GM12878 (cell line): ENCODE results near the gene IRF4. TPM values are rescaled to one million over a fixed set of nuclear protein-coding genes. Genes with fewer than 3 reads are reported as not detected.
A peak's percentile ranks its signal among the peaks of the same experiment; 100 is the strongest.
"Not testable (repeated sequence)": the region's sequence is repeated elsewhere in the genome, so short reads cannot be mapped to it uniquely, and the experiment has no call there.

Experiments
- ATAC-seq: fragments of 200-7000 bp; cut with Tn5 transposase; 3 replicates; pipeline ENCODE4 v1.9.1; 2020; ENCODE audit warnings: mild to moderate bottlenecking, moderate library complexity
- BruUV-seq: library from RNA; stranded (reverse); fragments of 400-500 nt; replicated peaks from 2 replicates; lab custom pipeline; 2021; lab: Mats Ljungman, UMichigan
- CTCF ChIA-PET: fragments of 300-600 bp; sonication (Branson Sonifier 250); formaldehyde crosslinking; extraction: SDS; loops from one replicate; lab custom pipeline; 2021; ENCODE audit warnings: inconsistent platforms; lab: Yijun Ruan, JAX
- POLR2A ChIA-PET: fragments of 350-600 bp; formaldehyde crosslinking; extraction: SDS; loops from one replicate; lab custom pipeline; 2021; ENCODE audit warnings: inconsistent platforms; lab: Charles Lee
- RAD21 ChIA-PET: fragments of 300-600 bp; sonication (Branson Sonifier 250); formaldehyde crosslinking; loops from one replicate; lab custom pipeline; 2023; ENCODE audit warnings: antibody characterized with exemption; ENCODE audit not compliant: unreplicated experiment; lab: Charles Lee
- SMC1A ChIA-PET: fragments of 300-600 bp; sonication (Branson Sonifier 250); formaldehyde crosslinking; loops from one replicate; lab custom pipeline; 2023; ENCODE audit not compliant: unreplicated experiment, uncharacterized antibody; lab: Charles Lee
- DNase-seq: peaks from one replicate; pipeline ENCODE4 v3.0.0-alpha.2; 2011; ENCODE audit warnings: low read depth, low spot score
- FAIRE-seq: peaks from 3 replicates; lab custom pipeline; 2011; peaks lifted over from hg19 to GRCh38; lab: Jason Lieb, UNC
- H2AFZ ChIP-seq: 2 replicates; pipeline ENCODE4 v1.6.0; 2011; ENCODE audit warnings: low read depth, low read length, control low read depth; ENCODE audit not compliant: control insufficient read depth
- H3K27ac ChIP-seq: 2 replicates; pipeline ENCODE4 v1.5.1; 2011; ENCODE audit warnings: control low read depth; ENCODE audit not compliant: control insufficient read depth, insufficient read depth
- H3K27me3 ChIP-seq, 2 experiments: replicated peaks in 1 of 2; 2 replicates each; pipeline versions ENCODE4 v1.6.0 to v1.6.1; 2011; ENCODE audit warnings: low read length in 1 of 2; ENCODE audit not compliant: control insufficient read depth in 2 of 2, insufficient read depth in 2 of 2
- H3K36me3 ChIP-seq, 2 experiments: 2 replicates each; pipeline ENCODE4 v1.5.1; 2011; ENCODE audit warnings: low read length in 1 of 2; ENCODE audit not compliant: control insufficient read depth in 2 of 2, insufficient read depth in 2 of 2
- H3K4me1 ChIP-seq: 2 replicates; pipeline ENCODE4 v1.6.1; 2011; ENCODE audit warnings: mild to moderate bottlenecking, low read length, moderate library complexity, mixed read lengths; ENCODE audit not compliant: control insufficient read depth, insufficient read depth
- H3K4me2 ChIP-seq: 2 replicates; pipeline ENCODE4 v1.6.0; 2011; ENCODE audit warnings: control low read depth; ENCODE audit not compliant: control insufficient read depth, insufficient read depth
- H3K4me3 ChIP-seq: fragments of 200-600 bp; sonication (generic); 2 replicates; pipeline ENCODE4 v1.5.1; 2016
- H3K79me2 ChIP-seq: 2 replicates; pipeline ENCODE4 v1.6.0; 2011; ENCODE audit warnings: low read length; ENCODE audit not compliant: control insufficient read depth, insufficient read depth
- H3K9ac ChIP-seq: 2 replicates; pipeline ENCODE4 v1.8.0; 2011; ENCODE audit warnings: low read length, control low read depth, mixed read lengths; ENCODE audit not compliant: control insufficient read depth, insufficient read depth
- H3K9me3 ChIP-seq: replicated peaks from 3 replicates; pipeline ENCODE4 v1.5.1; 2011; ENCODE audit warnings: mild to moderate bottlenecking, low read length; ENCODE audit not compliant: control insufficient read depth, insufficient read depth
- H4K20me1 ChIP-seq: 2 replicates; pipeline ENCODE4 v1.6.0; 2011; ENCODE audit not compliant: control insufficient read depth, insufficient read depth
- CBX3 ChIP-seq: fragments of 200-600 bp; sonication (generic); IDR thresholded peaks from 2 replicates; pipeline ENCODE4 v1.6.1; 2016; ENCODE audit warnings: low read depth, borderline replicate concordance
- ETV6 ChIP-seq, 2 experiments: fragments of 450-650 bp in 1 of 2; IDR thresholded peaks in 1 of 2; conservative IDR thresholded peaks in 1 of 2; 2 replicates each; pipeline ENCODE4 v1.6.1; 2014; ENCODE audit warnings: antibody characterized with exemption in 1 of 2, borderline replicate concordance in 1 of 2, low read depth in 1 of 2, mild to moderate bottlenecking in 1 of 2, moderate library complexity in 1 of 2
- KLF5 ChIP-seq: fragments of 450-650 bp; IDR thresholded peaks from 2 replicates; pipeline ENCODE4 v1.6.1; 2014; ENCODE audit warnings: mild to moderate bottlenecking; ENCODE audit not compliant: partially characterized antibody
- MEF2A ChIP-seq: IDR thresholded peaks from 2 replicates; pipeline ENCODE4 v1.6.1; 2011; ENCODE audit warnings: low read depth, mild to moderate bottlenecking, low read length, moderate library complexity; ENCODE audit not compliant: insufficient read depth
- NFYA ChIP-seq: IDR thresholded peaks from 2 replicates; pipeline ENCODE4 v1.6.1; 2011; ENCODE audit warnings: low read depth, mild to moderate bottlenecking, low read length, improper control_type of control experiment, borderline replicate concordance
- POLR2AphosphoS2 ChIP-seq: IDR thresholded peaks from 2 replicates; pipeline ENCODE4 v1.6.1; 2011; ENCODE audit warnings: low read depth, mild to moderate bottlenecking, low read length, improper control_type of control experiment, moderate library complexity
- RAD51 ChIP-seq: fragments of 450-650 bp; IDR thresholded peaks from 2 replicates; pipeline ENCODE4 v1.6.1; 2016; ENCODE audit warnings: moderate library complexity, mild to moderate bottlenecking, inconsistent platforms
- TARDBP ChIP-seq: IDR thresholded peaks from 2 replicates; pipeline ENCODE4 v1.6.1; 2016; ENCODE audit warnings: borderline replicate concordance
- WGBS: methylation state at CpG from one replicate; pipeline ENCODE4 v1.1.6; 2016; ENCODE audit warnings: low lambda C conversion rate; ENCODE audit not compliant: insufficient replicate concordance, insufficient coverage; ENCODE audit errors: missing lambda C conversion rate; 5-methylcytosine and 5-hydroxymethylcytosine counted together
- in situ Hi-C: fragments of 300-500 bp; cut with MboI; formaldehyde crosslinking; loops from 9 replicates; pipeline ENCODE4 v1.14.3; 2018; ENCODE audit warnings: mixed read lengths
- intact Hi-C: fragments of 100-400 bp; cut with micrococcal nuclease; formaldehyde crosslinking; loops from one replicate; pipeline ENCODE4 v1.14.2; 2022; ENCODE audit not compliant: unreplicated experiment
- polyA plus RNA-seq, 11 experiments: library from polyadenylated mRNA; depleted of rRNA in 4 of 11; unstranded in 6 of 11; stranded (reverse) in 5 of 11; fragments of >200 nt; fragmentation: Nextera tagmentation in 4 of 11; fragmentation: Illumina TruSeq in 1 of 11; extraction: Ambion mirVana in 4 of 11; extraction: Trizol in 1 of 11; gene quantifications; 1 replicate in 1 of 11; 2 replicates in 10 of 11; pipeline versions ENCODE4 v1.2.1 to v1.2.3, GENCODE V29; 2011 to 2016; ENCODE audit warnings: inconsistent platforms in 2 of 11, missing spikeins in 2 of 11, low read depth in 1 of 11
- total RNA-seq, 4 experiments: library from RNA; depleted of rRNA in 3 of 4; stranded (reverse); fragments of >200 nt in 3 of 4; fragmentation: Illumina TruSeq in 1 of 4; extraction: Trizol in 1 of 4; gene quantifications; 2 replicates each; pipeline versions ENCODE4 v1.2.1 to v1.2.3, GENCODE V29; 2013 to 2021
- TF ChIP-seq, protein P1 (sequence below): fragments of 150-350 bp; IDR thresholded peaks from 2 replicates; pipeline ENCODE4 v1.6.1; 2016; ENCODE audit warnings: low read depth, low read length

Gene IRF4
- total and polyA plus RNA-seq, 10 of the 15 experiments (the other 5 are each of a cell fraction or from before 2014, with no cell fraction given), result 50.0 to 495 (median 257) TPM

DNA sequence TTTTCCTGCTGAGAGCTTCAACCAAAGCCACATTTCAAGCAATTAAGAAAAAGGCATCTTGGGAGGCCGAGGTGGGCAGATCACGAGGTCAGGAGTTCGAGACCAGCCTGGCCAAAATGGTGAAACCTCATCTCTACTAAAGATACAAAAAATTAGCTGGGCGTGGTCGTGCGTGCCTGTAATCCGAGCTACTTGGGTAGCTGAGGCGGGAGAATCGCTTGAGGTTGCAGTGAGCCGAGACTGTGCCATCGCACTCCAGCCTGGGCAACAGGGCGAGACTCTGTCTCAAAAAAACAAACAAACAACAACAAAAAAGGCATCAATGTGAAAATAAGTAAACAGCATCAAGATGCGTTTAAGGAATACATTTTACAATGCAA, 13.9 kb upstream of the IRF4 start:
- H3K79me2 ChIP-seq, BruUV-seq, DNase-seq, H3K4me3 ChIP-seq, H3K27ac ChIP-seq, H3K36me3 ChIP-seq, FAIRE-seq, H3K27me3 ChIP-seq, H4K20me1 ChIP-seq, intact Hi-C loops, H3K9me3 ChIP-seq, H3K9ac ChIP-seq, in situ Hi-C loops, ATAC-seq: not testable (repeated sequence)
- CTCF ChIA-PET, result interaction anchor here (1.0 to 1.9 kb wide), 4 partner anchors 12 to 55 kb away, joined by 3 to 14 read pairs (median 5); no protein-coding TSS in a partner anchor
- H3K4me2 ChIP-seq, result peak overlapping the region; percentile 60
- 71% methylated on average over 13 of the region's 13 CpGs for whole genome bisulfite sequencing
- peaks cover 54% of the 10 kb centered on the region for H3K4me1 ChIP-seq
- RAD21 ChIA-PET, result interaction anchor here (1.4 to 2.6 kb wide), 3 partner anchors 11 to 46 kb away, joined by 4 to 9 read pairs (median 9); no protein-coding TSS in a partner anchor
- 0 out of 4 replicates have a peak, but pooled peaks of 1 of the 2 experiments have one; percentile 0 for TF ChIP-seq ETV6 (conservative IDR thresholded peaks at IDR 0.05 in 1 of 2, IDR thresholded peaks at IDR 0.05 in 1 of 2; ENCODE audit: borderline replicate concordance in 1 of 2, low read depth in 1 of 2)
- POLR2A ChIA-PET, result interaction anchor here (1.3 to 2.4 kb wide), 2 partner anchors 12 to 21 kb away, joined by 5 to 9 read pairs; no protein-coding TSS in a partner anchor
- SMC1A ChIA-PET, result interaction anchor here (0.8 to 3.8 kb wide), 11 partner anchors 12 to 189 kb away, joined by 3 to 24 read pairs (median 6); no protein-coding TSS in a partner anchor
- H2AFZ ChIP-seq, result peak overlapping the region; percentile 57

DNA sequence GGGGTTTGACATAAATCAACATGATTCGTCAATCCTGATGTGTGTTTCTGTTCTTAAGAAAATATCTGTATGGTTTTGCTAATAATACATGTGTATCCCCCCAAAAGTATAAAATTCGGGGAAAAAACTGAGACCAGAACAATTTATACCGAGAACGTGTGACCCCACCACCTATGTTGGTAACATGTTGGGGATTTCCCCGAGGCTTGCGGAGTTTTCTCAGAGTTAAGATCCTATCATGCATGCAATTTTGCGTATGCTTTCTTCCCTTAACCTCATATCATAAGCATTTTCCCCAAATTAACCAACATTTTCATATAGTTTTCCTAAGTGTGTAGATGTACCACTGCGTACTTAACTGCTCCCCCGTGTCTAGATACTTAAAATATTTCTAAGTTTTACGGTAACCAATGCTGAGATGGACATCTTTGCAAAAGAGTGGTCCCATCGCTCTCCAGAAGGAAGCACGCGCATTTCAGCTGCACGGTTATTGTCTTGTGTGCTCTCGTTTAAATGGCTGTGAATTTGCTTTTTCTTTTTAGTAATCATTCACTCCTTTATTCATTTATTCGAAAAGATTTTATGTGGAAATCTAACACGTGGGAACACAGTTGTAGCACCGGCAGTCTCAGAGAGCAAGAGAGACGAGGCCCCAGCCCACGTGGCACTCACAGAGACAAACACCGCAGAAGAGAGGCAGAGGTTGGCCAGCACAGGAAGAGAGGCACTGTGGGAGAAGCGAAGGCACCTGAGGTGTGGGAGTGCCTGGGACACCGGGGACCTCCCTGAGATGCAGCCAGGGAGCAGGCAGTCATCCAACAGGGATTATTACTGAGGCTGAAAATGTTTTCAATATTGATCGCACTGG, 13.2 kb upstream of the IRF4 start:
- in situ Hi-C loops (no loop called here), intact Hi-C loops (no loop called here)
- ChIA-PET CTCF (interaction anchor here (1.6 kb wide), 1 partner anchor 18 kb away, joined by 4 read pairs; no protein-coding TSS in a partner anchor), RAD21 (interaction anchor here (1.4 kb wide), 1 partner anchor 47 kb away, joined by 4 read pairs; no protein-coding TSS in a partner anchor), POLR2A (interaction anchor here (1.2 to 1.3 kb wide), 2 partner anchors 22 to 23 kb away, joined by 3 to 5 read pairs; no protein-coding TSS in a partner anchor), SMC1A (interaction anchor here (2.4 to 3.8 kb wide), 3 partner anchors 12 to 46 kb away, joined by 13 to 24 read pairs (median 15); no protein-coding TSS in a partner anchor)
- no peak overlapping the region for H3K4me3 ChIP-seq
- peak overlapping the region; percentile 12; the same call in 1 of the 2 replicates for H3K27ac ChIP-seq
- DNase-seq (no peak), ATAC-seq (peak; percentile 30; the same call in 2 of the 3 replicates), FAIRE-seq (no peak)
- no TSS peak for BruUV-seq
- 39% methylated on average over 24 of the region's 24 CpGs for WGBS
- no peaks in the 10 kb centered on the region; the same call in 2 of the 3 replicates for H3K9me3 ChIP-seq
- H3K27me3 ChIP-seq, result no peaks in the 10 kb centered on the region
- no peak overlapping the region; the same call in 1 of the 2 replicates for H3K9ac ChIP-seq
- H3K36me3 ChIP-seq, result no peaks in the 10 kb centered on the region
- H3K79me2 ChIP-seq, result no peaks in the 10 kb centered on the region
- peak overlapping the region; percentile 57 for H2AFZ ChIP-seq
- no peaks in the 10 kb centered on the region for H4K20me1 ChIP-seq
- H3K4me1 ChIP-seq, result peaks cover 50% of the 10 kb centered on the region
- H3K4me2 ChIP-seq, result peak overlapping the region; percentile 60
- TF ChIP-seq KLF5 (no peak), POLR2AphosphoS2 (no peak), ETV6 (conservative IDR thresholded peaks at IDR 0.05 in 1 of 2, IDR thresholded peaks at IDR 0.05 in 1 of 2; ENCODE audit: borderline replicate concordance in 1 of 2, low read depth in 1 of 2) (peak in 1 of 2 experiments; percentile 28; a peak in 1 of 4 replicates), MEF2A (no peak), CBX3 (no peak), NFYA (no peak), TARDBP (no peak), RAD51 (peak; percentile 47; the same call in 1 of the 2 replicates)
- TF ChIP-seq, protein P1, sequence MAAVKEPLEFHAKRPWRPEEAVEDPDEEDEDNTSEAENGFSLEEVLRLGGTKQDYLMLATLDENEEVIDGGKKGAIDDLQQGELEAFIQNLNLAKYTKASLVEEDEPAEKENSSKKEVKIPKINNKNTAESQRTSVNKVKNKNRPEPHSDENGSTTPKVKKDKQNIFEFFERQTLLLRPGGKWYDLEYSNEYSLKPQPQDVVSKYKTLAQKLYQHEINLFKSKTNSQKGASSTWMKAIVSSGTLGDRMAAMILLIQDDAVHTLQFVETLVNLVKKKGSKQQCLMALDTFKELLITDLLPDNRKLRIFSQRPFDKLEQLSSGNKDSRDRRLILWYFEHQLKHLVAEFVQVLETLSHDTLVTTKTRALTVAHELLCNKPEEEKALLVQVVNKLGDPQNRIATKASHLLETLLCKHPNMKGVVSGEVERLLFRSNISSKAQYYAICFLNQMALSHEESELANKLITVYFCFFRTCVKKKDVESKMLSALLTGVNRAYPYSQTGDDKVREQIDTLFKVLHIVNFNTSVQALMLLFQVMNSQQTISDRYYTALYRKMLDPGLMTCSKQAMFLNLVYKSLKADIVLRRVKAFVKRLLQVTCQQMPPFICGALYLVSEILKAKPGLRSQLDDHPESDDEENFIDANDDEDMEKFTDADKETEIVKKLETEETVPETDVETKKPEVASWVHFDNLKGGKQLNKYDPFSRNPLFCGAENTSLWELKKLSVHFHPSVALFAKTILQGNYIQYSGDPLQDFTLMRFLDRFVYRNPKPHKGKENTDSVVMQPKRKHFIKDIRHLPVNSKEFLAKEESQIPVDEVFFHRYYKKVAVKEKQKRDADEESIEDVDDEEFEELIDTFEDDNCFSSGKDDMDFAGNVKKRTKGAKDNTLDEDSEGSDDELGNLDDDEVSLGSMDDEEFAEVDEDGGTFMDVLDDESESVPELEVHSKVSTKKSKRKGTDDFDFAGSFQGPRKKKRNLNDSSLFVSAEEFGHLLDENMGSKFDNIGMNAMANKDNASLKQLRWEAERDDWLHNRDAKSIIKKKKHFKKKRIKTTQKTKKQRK, result no peak
